Stimulated activated CD8-positive, alpha-beta memory T cell treated with anti-CD3 and anti-CD28 coated beads, Interleukin-12 subunit alpha, Interleukin-12 subunit beta, amount 100 ng/mL, for 1 hour (primary cell): ENCODE data around the gene SPINK2.
A peak's percentile ranks its signal among the peaks of the same experiment; 100 is the strongest.

ENCODE experiments used
- DNase-seq: peaks from one replicate; pipeline ENCODE4 v3.0.0-alpha.2; 2020; ENCODE audit warnings: low read depth

Gene SPINK2

GRCh38 chr4:56799824-56800756 lies 21.4 kb downstream of the SPINK2 start:
- DNase-seq, result peak; percentile 59

- no peak for DNase-seq
These were observed 22.2 kb downstream of the SPINK2 start for GRCh38 chr4:56799161-56799759.

- no peak for DNase-seq
These were observed 25.3 kb downstream of the SPINK2 start for GRCh38 chr4:56796211-56796610.

- DNase-seq, result no peak
These were observed 30.2 kb downstream of the SPINK2 start for GRCh38 chr4:56791316-56791715.

GRCh38 chr4:56790691-56791091 lies 30.8 kb downstream of the SPINK2 start:
- no peak for DNase-seq

GRCh38 chr4:56788081-56788480 lies 33.4 kb downstream of the SPINK2 start:
- no peak for DNase-seq

- DNase-seq, result no peak
These were observed 34.1 kb downstream of the SPINK2 start for GRCh38 chr4:56787380-56787779.

- no peak for DNase-seq
These were observed 34.5 kb downstream of the SPINK2 start for GRCh38 chr4:56786955-56787354.

- no peak for DNase-seq
These were observed 37.5 kb downstream of the SPINK2 start for GRCh38 chr4:56783986-56784385.

- DNase-seq, result no peak
These were observed 39.5 kb downstream of the SPINK2 start for GRCh38 chr4:56782019-56782418.

- no peak for DNase-seq
These were observed 48.2 kb downstream of the SPINK2 start for GRCh38 chr4:56773346-56773745.

- no peak for DNase-seq
These were observed 49.4 kb downstream of the SPINK2 start for GRCh38 chr4:56772134-56772533.

- DNase-seq, result no peak
These were observed 52.7 kb downstream of the SPINK2 start for GRCh38 chr4:56768763-56769162.

- DNase-seq, result no peak
These were observed 53.2 kb downstream of the SPINK2 start for GRCh38 chr4:56768316-56768715.

- no peak for DNase-seq
These were observed 53.9 kb downstream of the SPINK2 start for GRCh38 chr4:56767567-56767966.

GRCh38 chr4:56764775-56765174 lies 56.7 kb downstream of the SPINK2 start:
- DNase-seq, result no peak

- no peak for DNase-seq
These were observed 57.3 kb downstream of the SPINK2 start for GRCh38 chr4:56764223-56764622.

- DNase-seq, result no peak
These were observed 58.8 kb downstream of the SPINK2 start for GRCh38 chr4:56762484-56763250.

GRCh38 chr4:56760183-56760582 lies 61.3 kb downstream of the SPINK2 start:
- no peak for DNase-seq
